ENCODE data around the gene RAB11FIP3.

- TF ChIP-seq CTCF (conservative IDR thresholded peaks at IDR 0.05; ENCODE audit: low read depth, low read length) (no peak), EZH2 (IDR thresholded peaks at IDR 0.05; ENCODE audit: low read length, unreplicated experiment) (no peak)
These were observed 26.0 kb upstream of the RAB11FIP3 start for GRCh38 chr16:399340-400019.
